GM10248 (cell line): ENCODE measurements around the gene GPR3.

Experiments
- CTCF ChIA-PET: fragments of 300-600 bp; sonication (Branson Sonifier 250); formaldehyde crosslinking; extraction: SDS; loops from one replicate; lab custom pipeline; 2021; ENCODE audit warnings: antibody characterized with exemption; lab: Yijun Ruan, JAX
- POLR2A ChIA-PET: fragments of 350-650 bp; sonication (Branson Sonifier 250); formaldehyde crosslinking; extraction: SDS; loops from one replicate; lab custom pipeline; 2020; ENCODE audit warnings: antibody characterized with exemption; lab: Yijun Ruan, JAX
- DNase-seq: peaks from one replicate; pipeline ENCODE4 v3.0.0; 2012; ENCODE audit errors: extremely low spot score
- TF ChIP-seq, protein P1 (sequence below): IDR thresholded peaks from 2 replicates; pipeline ENCODE4 v1.5.1; 2012; ENCODE audit warnings: mild to moderate bottlenecking, low read depth; ENCODE audit errors: extremely low read depth, missing control alignments, control extremely low read depth

The GPR3 gene

DNA sequence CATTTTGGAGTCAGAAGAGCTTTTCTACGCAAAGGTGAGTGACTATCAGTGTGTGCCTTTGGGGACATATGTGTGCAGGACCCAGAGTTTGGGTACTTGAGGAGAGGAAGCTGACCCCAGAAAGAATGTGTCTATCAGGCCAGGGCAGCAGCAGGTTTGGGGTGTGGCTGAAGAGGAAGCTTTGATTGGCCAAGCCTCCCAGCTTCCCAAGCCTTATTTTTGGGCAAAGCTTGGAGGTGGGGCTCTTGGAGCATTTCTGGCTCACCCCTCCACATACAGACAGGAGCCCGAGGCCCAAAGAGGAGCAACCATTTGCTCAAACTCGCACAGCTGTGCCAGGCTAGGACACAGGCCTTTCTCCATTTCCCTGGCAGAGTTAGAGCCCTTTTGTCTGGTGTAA lies 4.7 kb downstream of the GPR3 start:
- ChIA-PET CTCF (interaction anchor here (1.0 to 14.3 kb wide), 16 partner anchors 11 to 352 kb away, joined by 3 to 324 read pairs (median 12); partner anchors contain the start of genes AHDC1 and MAP3K6), POLR2A (interaction anchor here (2.4 kb wide), 1 partner anchor 97 kb away, joined by 6 read pairs; no protein-coding TSS in a partner anchor)

DNA sequence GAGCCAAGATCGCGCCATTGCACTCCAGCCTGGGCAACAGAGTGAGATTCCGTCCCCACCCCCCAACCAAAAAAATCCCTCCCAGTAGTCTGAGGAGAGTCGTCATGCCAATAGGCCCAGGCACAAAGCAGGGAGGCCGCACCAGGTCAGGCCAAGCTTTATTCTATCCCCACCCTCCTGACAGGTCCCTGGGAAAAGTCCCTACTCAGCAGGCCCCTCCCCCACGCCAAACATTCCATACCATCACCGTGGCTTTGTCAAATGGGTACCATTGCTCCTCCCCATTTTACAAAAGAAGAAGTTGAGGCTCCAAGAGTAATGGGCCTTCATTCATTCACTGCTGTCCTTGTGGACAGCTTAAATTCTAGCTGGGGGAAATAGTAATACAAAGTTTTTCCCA lies 5.3 kb downstream of the GPR3 start:
- ChIA-PET POLR2A (interaction anchor here (2.4 kb wide), 1 partner anchor 97 kb away, joined by 6 read pairs; no protein-coding TSS in a partner anchor), CTCF (interaction anchor here (0.8 to 14.3 kb wide), 17 partner anchors 12 to 352 kb away, joined by 3 to 324 read pairs (median 6); partner anchors contain the start of genes AHDC1 and MAP3K6)
- DNase-seq, result no peak
- TF ChIP-seq, protein P1, sequence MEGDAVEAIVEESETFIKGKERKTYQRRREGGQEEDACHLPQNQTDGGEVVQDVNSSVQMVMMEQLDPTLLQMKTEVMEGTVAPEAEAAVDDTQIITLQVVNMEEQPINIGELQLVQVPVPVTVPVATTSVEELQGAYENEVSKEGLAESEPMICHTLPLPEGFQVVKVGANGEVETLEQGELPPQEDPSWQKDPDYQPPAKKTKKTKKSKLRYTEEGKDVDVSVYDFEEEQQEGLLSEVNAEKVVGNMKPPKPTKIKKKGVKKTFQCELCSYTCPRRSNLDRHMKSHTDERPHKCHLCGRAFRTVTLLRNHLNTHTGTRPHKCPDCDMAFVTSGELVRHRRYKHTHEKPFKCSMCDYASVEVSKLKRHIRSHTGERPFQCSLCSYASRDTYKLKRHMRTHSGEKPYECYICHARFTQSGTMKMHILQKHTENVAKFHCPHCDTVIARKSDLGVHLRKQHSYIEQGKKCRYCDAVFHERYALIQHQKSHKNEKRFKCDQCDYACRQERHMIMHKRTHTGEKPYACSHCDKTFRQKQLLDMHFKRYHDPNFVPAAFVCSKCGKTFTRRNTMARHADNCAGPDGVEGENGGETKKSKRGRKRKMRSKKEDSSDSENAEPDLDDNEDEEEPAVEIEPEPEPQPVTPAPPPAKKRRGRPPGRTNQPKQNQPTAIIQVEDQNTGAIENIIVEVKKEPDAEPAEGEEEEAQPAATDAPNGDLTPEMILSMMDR, result no peak

More for the DNA sequence above, 4.7 kb downstream of the GPR3 start:
- no peak for DNase-seq
- TF ChIP-seq, protein P1, result no peak

DNA sequence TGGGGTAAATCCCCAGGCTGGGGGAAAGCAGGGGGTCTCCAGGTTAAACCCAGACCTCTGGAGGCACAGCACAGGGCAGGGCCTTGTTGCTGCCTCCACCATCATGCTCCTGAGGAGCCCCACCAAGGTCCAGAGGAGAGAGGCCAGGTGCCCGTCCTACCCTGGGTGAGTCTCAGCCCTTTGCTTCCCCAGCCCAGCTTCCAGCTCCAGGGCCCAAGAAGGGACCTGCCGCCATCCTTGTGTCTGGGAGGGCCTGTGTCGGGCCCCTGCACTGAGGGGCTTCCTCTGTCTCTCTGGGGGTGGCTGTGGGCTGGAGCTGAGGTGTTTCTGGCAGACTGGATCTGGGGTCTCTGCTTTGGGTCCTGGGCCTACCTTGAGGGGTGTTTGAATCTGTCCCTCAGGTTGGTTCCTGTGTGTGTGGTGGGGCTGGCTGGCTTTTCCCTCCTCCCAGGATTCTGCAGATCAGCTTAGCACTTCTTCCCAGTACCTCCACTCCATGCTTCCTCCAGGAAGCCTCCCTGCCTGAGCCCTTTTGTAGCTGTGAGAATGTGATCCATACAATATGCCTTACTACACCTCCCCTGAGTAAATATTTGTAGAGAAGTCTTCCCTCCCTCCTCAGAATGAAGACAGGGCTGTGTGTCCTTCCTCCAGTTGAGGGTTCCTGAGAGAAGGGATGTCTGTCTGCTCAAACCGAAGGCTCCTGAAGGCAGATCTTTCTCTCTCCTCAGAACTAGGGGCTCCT lies 6.2 kb downstream of the GPR3 start:
- ChIA-PET POLR2A (interaction anchor here (0.5 to 2.4 kb wide), 2 partner anchors 98 to 208 kb away, joined by 3 to 6 read pairs; no protein-coding TSS in a partner anchor), CTCF (interaction anchor here (0.8 to 14.3 kb wide), 15 partner anchors 8 to 353 kb away, joined by 3 to 324 read pairs (median 6); partner anchors contain the start of genes AHDC1 and MAP3K6)
- DNase-seq, result no peak
- TF ChIP-seq, protein P1, result no peak

DNA sequence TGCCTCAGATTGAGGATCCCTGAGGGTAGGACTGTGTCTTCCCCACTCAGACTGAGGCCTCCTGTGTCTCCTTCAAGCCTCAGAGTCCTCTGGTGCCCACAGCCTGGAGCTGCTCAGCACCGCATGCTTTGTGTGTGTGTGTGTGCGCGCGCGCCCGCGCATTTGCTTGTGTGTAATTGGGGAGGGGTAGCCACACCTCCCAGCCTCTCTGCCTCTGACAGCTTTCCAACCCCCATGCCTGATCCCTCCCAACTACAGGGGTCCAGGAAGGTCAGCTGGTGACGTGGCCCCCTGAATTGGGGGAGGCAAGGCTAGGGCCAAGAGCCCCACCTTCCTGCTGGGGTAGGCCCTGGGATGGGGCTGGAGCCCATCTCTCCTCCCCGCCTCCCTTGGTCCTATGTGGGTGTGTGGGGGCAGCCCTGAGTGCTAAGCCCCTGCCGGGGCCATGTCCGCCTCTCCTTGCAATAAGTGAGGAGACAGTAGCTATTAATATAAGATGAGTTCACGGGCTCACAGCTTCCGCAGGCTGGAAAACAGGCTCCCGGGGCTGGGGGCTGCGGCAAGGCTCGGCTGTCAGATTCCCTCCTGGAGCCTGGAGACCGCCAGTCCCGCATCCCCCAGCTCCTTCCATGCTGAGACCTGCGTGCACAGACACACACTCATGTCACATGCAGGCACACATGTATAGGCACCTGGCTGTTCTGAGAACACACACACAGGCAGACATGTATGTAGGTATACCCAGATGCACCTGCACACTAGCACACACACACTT lies 7.0 kb downstream of the GPR3 start:
- CTCF ChIA-PET, result interaction anchor here (1.0 to 14.3 kb wide), 12 partner anchors 9 to 354 kb away, joined by 3 to 324 read pairs (median 7); partner anchors contain the start of gene AHDC1
- TF ChIP-seq, protein P1, result no peak
- no peak for DNase-seq
- POLR2A ChIA-PET, result interaction anchor here (0.6 kb wide), 2 partner anchors 167 to 197 kb away, joined by 3 to 5 read pairs; no protein-coding TSS in a partner anchor

DNA sequence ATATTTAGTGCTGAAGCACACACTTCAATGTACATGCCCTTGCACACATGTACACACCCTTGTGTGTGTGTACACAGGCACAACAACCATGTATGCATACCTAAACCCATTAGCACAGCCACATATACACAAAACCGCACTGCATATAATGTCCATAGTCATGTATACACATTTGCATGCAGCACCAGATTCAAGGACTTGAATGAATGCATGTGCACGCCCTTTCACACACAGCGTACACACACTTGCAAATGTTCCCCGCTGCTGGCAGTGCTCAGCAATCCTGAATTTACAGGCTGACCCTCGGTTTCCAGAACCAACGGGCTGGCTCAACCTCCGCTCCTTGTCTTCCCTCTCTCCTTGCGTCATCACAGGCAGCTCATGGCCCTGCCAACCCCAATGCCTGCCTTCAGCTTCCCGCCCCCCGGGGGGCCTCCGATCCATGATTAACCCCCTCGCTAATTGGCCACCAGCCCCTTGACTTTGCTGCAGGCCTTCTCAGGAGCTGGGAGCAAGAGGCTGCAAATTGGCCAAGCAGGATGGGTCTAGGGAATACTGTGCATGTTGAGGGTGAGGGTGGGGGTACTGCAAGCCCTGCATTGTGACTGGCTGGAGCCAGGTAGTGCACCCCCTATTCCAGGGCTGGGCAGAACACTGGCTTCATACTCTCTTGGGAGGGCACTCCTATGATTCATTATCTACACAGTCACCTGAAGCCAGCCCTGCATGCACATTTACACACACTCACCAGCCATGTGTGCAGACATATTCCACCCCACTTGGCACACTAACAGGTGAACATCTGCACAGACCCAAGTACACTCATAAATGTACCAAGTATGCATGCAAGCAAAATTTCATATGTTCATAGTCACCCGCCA lies 7.9 kb downstream of the GPR3 start:
- DNase-seq, result no peak
- ChIA-PET CTCF (interaction anchor here (1.0 to 14.3 kb wide), 4 partner anchors 14 to 355 kb away, joined by 3 to 324 read pairs (median 18); no protein-coding TSS in a partner anchor), POLR2A (interaction anchor here (0.6 kb wide), 1 partner anchor 198 kb away, joined by 3 read pairs; no protein-coding TSS in a partner anchor)
- TF ChIP-seq, protein P1, result no peak
